ENCODE measurements around the gene RTL1.

The RTL1 gene

GRCh38 chr14:100857233-100857922 lies 46.1 kb downstream of the RTL1 start:
- no peak for DNase-seq (ENCODE audit: low read depth in 2 of 2)
- TF ChIP-seq CTCF (IDR thresholded peaks at IDR 0.05; ENCODE audit: low read depth, low read length), result no peak

GRCh38 chr14:100856056-100856950 lies 47.2 kb downstream of the RTL1 start:
- no peak overlapping the region for H3K4me3 ChIP-seq (replicated peaks in 1 of 2; ENCODE audit: low read depth in 2 of 2, low read length in 2 of 2)
- DNase-seq (ENCODE audit: low read depth in 2 of 2), result no peak
- TF ChIP-seq CTCF (IDR thresholded peaks at IDR 0.05; ENCODE audit: low read depth, low read length), result no peak

More at GRCh38 chr14:100857233-100857922, 46.1 kb downstream of the RTL1 start:
- H3K4me3 ChIP-seq (replicated peaks in 1 of 2; ENCODE audit: low read depth in 2 of 2, low read length in 2 of 2), result no peak overlapping the region

GRCh38 chr14:100855256-100855930 lies 48.1 kb downstream of the RTL1 start:
- no peak for TF ChIP-seq CTCF (IDR thresholded peaks at IDR 0.05; ENCODE audit: low read depth, low read length)
- no peak overlapping the region for H3K4me3 ChIP-seq (replicated peaks in 1 of 2; ENCODE audit: low read depth in 2 of 2, low read length in 2 of 2)
- no peak for DNase-seq (ENCODE audit: low read depth in 2 of 2)

GRCh38 chr14:100854435-100854834 lies 49.1 kb downstream of the RTL1 start:
- no peak for TF ChIP-seq CTCF (IDR thresholded peaks at IDR 0.05; ENCODE audit: low read depth, low read length)
- no peak for DNase-seq (ENCODE audit: low read depth in 2 of 2)
- no peak overlapping the region for H3K4me3 ChIP-seq (replicated peaks in 1 of 2; ENCODE audit: low read depth in 2 of 2, low read length in 2 of 2)

- no peak for TF ChIP-seq CTCF (IDR thresholded peaks at IDR 0.05; ENCODE audit: low read depth, low read length)
- DNase-seq (ENCODE audit: low read depth in 2 of 2), result no peak
- no peak overlapping the region for H3K4me3 ChIP-seq (replicated peaks in 1 of 2; ENCODE audit: low read depth in 2 of 2, low read length in 2 of 2)
Observed at GRCh38 chr14:100851946-100852620, 51.4 kb downstream of the RTL1 start.

- TF ChIP-seq CTCF (IDR thresholded peaks at IDR 0.05; ENCODE audit: low read depth, low read length), result no peak
- no peak overlapping the region for H3K4me3 ChIP-seq (replicated peaks in 1 of 2; ENCODE audit: low read depth in 2 of 2, low read length in 2 of 2)
- DNase-seq (ENCODE audit: low read depth in 2 of 2), result no peak
Observed at GRCh38 chr14:100851586-100851916, 52.0 kb downstream of the RTL1 start.

Measured in cardiac fibroblast (primary cell).